Forelimb muscle (tissue), 1 donor: ENCODE data around the gene NFIB. TPM values are rescaled to one million over a fixed set of nuclear protein-coding genes. Genes with fewer than 3 reads are reported as not detected.

Source experiments
- DNase-seq: peaks from one replicate; pipeline ENCODE4 v3.0.0-alpha.2; 2013; ENCODE audit warnings: low read depth
- polyA plus RNA-seq: library from polyadenylated mRNA; unstranded; fragments of 120-200 nt; gene quantifications from one replicate; pipeline ENCODE4 v1.2.1, GENCODE V29; 2013; ENCODE audit not compliant: insufficient read length

NFIB gene
- polyA plus RNA-seq, 1 donor: 82.4 TPM

DNA sequence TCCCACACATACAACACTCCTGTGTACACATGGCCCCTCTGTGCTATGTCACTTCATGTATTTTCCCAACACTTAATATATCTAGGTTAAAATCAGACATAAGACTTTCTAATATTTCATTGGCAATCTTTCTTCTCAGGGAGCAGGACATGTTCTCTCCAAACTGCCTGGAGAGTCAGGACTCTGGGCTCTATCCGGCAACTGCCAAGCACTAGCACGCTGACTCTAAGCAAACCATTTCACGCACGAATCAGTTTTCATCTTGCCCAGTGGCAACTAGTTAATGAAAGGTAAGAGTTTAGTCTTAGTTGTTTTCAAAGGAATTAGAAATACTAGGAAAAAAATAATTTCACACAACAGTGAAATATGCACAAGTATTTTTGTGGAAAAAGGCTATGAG is 124.8 kb downstream of the NFIB start:
- DNase-seq: no peak

GRCh38 chr9:14188538-14188937 is 125.4 kb downstream of the NFIB start:
- DNase-seq: no peak

DNA sequence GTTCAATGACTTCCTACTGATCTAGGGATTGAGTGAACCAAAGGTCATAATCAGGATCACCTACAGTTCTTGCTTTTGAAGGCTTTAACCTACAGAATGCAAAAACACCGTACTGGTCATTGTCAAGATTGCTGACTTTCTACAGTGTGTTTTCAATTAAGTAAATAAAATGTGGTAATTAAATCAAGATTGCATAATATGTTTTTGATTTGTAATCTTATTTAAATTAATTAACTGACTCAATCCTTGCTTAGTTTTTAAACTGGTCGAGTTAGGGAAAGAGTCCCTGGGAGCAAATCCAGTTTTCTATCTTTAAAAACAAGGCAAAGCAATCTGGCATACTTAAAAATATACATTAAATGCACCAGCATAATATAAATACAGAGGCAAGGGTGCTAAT is 125.9 kb downstream of the NFIB start:
- DNase-seq: no peak

DNA sequence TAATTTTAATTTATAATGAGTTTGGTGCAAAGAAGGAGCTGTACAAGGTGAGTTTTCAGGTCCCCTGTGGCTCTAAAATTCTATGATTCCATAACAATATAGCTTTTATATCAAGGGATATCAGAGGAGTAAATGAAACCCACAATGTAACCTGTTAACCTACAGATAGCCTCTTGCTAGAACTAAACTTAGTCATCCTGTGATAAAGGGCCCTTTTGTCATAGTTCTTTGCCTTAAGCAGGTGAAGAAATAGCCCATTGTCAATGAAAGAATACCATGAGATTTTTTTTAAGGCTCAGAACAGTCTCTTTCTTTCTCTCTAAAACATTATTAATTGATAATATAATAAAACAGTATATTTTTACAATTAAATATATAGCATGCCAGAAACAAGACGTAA is 127.8 kb downstream of the NFIB start:
- DNase-seq: no peak

GRCh38 chr9:14185016-14185415 is 128.9 kb downstream of the NFIB start:
- DNase-seq: no peak

- no peak for DNase-seq
Observed at GRCh38 chr9:14183001-14183400, 130.9 kb downstream of the NFIB start.

GRCh38 chr9:14180960-14181537 is 132.9 kb downstream of the NFIB start:
- no peak for DNase-seq

DNA sequence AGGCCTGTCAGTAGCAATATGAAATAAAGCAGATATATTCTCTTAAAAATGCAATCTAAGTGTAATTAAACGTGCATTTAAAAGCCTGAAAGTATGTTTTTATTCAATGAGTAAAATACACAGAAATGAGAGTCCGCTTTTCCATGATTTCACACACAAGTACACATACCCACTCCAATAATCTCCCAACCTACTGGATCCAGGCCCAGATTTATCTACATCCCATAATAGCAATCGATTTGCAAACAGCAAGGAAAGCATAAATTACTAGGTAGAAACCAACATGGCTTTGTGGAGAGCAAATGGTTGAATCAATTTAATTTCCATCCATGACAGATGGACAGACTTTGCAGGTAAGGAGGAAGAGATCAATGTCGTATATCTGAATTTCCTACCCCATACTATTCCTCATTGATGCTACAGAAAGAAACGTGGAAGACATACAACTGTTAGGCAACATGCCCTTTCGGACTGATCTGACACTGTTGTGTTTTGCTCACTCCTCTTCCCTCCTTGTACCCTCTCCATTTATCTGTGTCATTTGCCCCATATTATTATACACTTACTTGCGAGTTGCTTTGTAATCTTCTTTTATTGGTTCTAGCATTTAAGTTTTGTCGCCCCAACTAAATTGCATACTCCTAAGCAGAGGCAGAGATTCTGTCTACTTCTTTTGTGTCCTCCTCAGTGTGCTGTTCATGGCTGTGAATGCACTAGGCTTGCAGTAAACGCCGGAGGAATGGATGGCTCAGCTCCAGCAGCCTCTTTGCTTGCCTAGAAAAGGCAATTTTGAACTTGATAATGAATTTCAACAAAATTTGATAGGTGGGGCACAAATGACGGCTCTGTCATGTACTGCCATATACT is 133.6 kb downstream of the NFIB start:
- no peak for DNase-seq

DNA sequence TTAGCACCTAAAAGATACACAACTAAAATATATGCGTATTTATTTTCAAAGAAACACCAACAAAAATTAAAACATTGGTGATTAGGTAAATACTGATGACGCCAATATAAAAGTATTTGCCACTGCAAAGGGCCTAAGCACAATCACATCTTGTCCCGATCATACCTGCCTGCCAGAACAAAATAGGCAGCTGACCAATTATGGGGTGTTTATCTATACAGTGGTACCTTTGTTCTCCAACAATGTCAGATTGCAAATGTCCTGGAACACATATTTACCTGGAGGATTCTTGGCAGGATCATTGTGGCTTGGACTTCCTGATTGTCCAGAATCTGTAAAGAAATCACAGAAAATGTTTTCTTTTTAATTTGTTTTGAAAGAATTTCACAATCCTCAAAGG is 134.5 kb downstream of the NFIB start:
- DNase-seq: no peak

DNA sequence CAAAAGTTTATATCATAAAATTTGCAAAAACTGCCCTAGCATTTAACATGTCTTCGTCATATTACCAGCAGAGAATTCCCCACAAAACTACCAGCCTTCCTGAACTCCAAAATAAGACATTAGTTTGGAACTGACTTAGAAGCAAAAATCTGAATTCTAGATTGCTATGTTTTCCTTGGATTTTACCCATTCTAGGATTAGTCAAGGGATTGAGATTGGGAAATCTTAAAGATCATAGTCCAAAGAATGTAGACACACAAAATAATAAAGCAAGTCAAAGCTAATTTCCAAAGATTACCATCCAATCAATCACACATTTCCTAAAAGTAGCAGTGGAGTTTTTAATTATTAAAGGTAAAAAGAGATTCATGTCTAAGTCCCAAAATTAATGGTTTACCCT is 138.2 kb downstream of the NFIB start:
- DNase-seq: no peak

DNA sequence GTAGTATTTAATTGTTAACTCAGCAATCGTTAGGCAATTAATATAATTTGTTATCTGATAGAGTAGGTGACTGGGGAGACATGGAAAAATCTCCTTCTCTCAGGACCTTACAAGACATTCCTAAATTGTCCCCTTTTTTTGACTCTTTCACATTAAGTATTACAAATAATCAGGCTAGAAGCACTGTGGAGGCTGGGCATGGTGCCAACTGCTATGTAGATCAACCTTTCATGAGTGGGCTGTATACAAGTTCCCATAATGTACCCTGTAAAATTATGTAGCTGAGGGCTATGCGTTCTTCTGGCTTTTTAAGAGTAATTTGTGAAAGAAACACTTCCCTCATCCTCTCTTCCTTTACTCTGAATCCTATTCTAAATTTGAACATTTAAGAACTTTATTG is 140.2 kb downstream of the NFIB start:
- DNase-seq: no peak

DNA sequence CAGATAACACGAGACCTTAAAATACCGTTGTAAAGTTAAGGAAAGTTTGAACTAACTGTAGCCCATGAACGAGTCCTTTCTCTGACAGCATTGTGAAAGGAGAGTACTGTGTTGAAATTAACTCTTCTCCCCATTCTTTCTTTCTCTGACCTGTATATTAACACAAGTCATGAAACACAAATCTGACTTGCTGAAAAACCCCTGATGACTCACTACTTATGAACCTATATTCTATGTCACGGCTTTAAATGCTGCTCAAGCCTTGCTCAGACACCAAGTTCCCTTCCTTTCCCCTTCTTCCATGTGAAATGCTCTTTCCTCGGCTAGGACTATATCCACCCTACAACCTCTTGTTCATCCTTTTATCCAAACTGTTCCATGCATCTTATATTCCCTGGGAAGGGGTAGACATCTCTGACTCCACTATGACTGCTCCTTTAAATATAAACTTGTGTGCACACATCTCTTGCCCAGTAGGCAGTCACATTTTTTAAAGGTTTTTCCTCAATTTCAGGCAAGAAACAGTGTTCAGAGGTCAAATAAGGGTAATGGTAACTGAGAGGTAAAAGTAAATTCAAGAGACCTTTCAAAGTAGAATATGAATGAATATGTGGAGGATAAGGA is 142.9 kb downstream of the NFIB start:
- DNase-seq: no peak

GRCh38 chr9:14170392-14170931 is 143.5 kb downstream of the NFIB start:
- no peak for DNase-seq

- DNase-seq: no peak
Observed at GRCh38 chr9:14168381-14168780, 145.6 kb downstream of the NFIB start.

- no peak for DNase-seq
Observed at GRCh38 chr9:14165376-14166035, 148.4 kb downstream of the NFIB start.

DNA sequence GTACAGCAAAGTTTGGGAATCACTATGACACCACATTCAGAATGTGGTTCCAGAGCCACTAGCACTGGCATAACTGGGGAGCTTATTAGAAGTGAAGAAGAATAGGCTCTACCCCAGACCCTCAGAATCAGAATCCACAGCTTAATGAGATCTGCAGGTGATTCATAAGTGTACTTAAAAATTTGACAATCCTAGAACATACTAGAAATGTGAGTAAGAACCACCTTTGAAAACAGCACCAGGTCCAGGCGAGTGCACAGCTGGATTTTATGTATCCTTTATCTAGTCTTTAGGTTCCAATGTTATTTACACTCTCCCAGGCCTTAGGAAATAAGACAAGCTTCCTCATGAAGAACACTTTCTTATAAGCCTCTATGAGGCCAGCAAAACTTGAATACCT is 149.0 kb downstream of the NFIB start:
- DNase-seq: no peak

DNA sequence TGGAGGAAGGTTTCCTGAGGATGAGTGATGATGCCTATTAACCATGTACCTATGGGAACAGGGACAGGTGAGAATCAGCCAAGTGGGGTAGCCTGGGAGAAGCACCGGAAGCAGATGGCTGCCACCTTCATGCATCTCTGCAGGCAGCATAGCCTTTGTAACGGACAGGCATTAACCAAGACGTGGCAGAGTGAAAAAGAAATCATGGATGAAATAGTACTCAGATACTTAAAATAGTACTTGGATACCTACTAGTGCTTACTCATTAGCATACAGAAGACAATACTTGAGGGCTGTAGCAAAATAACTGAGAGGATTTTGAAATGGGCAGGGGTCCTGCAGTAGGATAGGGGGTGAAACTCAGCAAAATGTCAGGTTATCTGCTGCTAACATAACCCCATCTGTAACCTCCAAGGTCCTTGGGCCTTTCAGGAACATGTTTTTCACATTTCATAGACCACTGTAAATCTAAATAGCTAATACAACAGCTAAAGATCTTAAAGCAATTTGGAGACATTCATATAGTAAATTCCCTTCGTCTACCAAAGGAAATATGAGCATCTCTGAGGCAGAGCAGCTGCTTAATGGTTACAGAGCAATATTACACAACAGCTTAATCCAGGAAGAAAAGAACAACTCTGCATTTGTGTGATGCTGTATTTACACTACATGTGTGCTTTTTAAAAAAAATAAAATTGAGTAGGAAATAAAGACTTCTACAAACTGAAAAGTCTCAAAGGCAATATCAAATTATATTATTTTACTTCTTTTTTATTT is 154.3 kb downstream of the NFIB start:
- no peak for DNase-seq

- no peak for DNase-seq
Observed at GRCh38 chr9:14158916-14159315, 155.0 kb downstream of the NFIB start.

- DNase-seq: no peak
Observed at GRCh38 chr9:14158136-14158813, 155.7 kb downstream of the NFIB start.

DNA sequence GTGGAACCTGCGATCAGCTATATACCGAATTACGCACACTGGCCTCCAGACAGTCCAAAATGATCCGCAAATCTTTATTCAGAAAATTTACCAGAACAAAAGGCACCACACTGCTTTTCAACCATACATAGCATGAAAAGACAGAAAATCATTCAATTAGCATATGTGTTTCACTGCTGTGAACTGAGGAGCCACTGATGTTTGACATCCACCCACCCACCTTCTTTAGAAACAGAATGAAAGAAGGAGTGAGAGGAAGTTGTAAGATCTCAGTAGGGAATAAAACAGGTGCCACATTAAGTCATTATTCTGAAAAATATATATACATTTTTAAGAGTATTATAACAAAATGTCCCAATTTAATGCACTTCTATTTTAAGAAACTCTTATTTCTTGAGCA is 156.8 kb downstream of the NFIB start:
- DNase-seq: no peak

- DNase-seq: no peak
Observed at GRCh38 chr9:14156046-14156445, 157.9 kb downstream of the NFIB start.
